NB4 (cell line): Measurements from ENCODE around the gene ARID2.

ENCODE experiments used
- DNase-seq: peaks from one replicate; pipeline ENCODE4 v3.0.0; 2010; ENCODE audit warnings: low read depth
- H3K4me3 ChIP-seq: one replicate; pipeline ENCODE4 v1.5.1; 2011; ENCODE audit warnings: mild to moderate bottlenecking, low read depth, low read length, moderate library complexity
- MYC ChIP-seq: IDR thresholded peaks from 2 replicates; pipeline ENCODE4 v1.6.1; 2011; ENCODE audit warnings: low read depth, low read length
- POLR2A ChIP-seq: IDR thresholded peaks from 2 replicates; pipeline ENCODE4 v1.6.1; 2011; ENCODE audit warnings: mild to moderate bottlenecking; ENCODE audit not compliant: insufficient read length; ENCODE audit errors: extremely low read depth
- TF ChIP-seq, protein P1 (sequence below): IDR thresholded peaks from 2 replicates; pipeline ENCODE4 v1.6.1; 2011; ENCODE audit warnings: low read depth, low read length
- TF ChIP-seq, protein P2 (sequence below): IDR thresholded peaks from one replicate; pipeline ENCODE4 v1.5.1; 2012; ENCODE audit warnings: low read depth, low read length

Gene ARID2

DNA sequence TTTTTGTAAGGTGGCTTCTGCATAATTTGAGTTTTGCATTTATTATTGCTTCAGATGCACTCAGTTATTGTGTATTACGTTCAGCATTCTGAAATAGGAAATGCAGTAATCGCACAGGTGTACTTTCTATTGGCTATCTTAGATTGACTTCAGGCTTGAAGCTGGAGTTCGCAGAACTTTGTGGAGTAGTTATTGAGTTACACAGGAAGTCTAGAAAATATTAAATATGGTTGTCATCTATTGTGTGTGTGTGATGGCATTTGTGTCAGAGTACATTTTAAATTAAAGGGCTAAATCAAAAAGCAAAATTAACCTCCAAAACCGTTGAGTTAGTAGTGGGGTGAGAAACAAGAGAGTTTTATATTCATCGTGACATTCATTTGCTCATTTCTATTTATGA, 2.7 kb downstream of the ARID2 start:
- TF ChIP-seq, protein P1, sequence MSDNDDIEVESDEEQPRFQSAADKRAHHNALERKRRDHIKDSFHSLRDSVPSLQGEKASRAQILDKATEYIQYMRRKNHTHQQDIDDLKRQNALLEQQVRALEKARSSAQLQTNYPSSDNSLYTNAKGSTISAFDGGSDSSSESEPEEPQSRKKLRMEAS = no peak
- TF ChIP-seq POLR2A (no peak), MYC (no peak)
- TF ChIP-seq, protein P2, sequence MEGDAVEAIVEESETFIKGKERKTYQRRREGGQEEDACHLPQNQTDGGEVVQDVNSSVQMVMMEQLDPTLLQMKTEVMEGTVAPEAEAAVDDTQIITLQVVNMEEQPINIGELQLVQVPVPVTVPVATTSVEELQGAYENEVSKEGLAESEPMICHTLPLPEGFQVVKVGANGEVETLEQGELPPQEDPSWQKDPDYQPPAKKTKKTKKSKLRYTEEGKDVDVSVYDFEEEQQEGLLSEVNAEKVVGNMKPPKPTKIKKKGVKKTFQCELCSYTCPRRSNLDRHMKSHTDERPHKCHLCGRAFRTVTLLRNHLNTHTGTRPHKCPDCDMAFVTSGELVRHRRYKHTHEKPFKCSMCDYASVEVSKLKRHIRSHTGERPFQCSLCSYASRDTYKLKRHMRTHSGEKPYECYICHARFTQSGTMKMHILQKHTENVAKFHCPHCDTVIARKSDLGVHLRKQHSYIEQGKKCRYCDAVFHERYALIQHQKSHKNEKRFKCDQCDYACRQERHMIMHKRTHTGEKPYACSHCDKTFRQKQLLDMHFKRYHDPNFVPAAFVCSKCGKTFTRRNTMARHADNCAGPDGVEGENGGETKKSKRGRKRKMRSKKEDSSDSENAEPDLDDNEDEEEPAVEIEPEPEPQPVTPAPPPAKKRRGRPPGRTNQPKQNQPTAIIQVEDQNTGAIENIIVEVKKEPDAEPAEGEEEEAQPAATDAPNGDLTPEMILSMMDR = no peak
- DNase-seq = peak; percentile 54
- H3K4me3 ChIP-seq = peak overlapping the region; percentile 91

DNA sequence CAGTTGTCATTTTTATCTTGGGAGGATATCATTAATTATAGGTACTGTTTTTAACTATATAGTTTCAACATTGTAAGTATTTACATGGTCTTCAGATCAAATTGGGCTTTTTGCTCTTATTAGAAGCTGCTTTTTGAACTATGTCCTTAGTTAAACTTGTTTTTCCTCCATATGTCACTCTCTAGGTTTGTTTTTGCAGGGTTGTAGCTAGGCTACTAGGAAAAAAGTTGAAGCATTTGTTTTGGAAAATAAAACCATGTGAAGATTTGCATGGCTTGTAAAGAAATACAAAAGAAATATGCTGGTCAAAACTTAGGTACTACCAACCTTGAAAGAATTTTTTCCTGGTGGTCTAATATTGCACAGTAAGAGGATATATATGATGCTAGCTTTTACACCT, 3.4 kb downstream of the ARID2 start:
- H3K4me3 ChIP-seq = peak overlapping the region; percentile 91
- TF ChIP-seq, protein P2 = no peak
- no peak for TF ChIP-seq MYC
- TF ChIP-seq POLR2A = no peak
- TF ChIP-seq, protein P1 = no peak
- no peak for DNase-seq

DNA sequence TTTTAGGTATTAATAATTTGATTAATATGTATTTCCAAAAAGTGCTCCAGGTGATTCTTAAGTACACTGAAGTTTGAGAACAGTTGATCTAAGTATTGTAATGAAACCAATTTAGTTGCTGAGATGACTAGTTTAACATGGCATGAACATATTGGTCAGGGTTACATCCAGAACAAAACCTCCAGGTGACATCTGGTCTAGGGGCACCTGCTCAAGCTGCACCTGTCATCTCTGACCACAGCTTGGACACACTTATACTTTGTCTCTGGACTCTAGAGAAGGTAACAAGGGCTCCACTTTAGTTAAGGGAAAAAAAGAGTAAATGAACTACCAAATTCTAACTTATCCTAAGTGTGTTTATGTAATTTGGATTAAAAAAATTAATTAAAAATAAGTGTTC, 8.1 kb downstream of the ARID2 start:
- H3K4me3 ChIP-seq = no peak overlapping the region
- TF ChIP-seq POLR2A (no peak), MYC (no peak)
- TF ChIP-seq, protein P1 = no peak
- TF ChIP-seq, protein P2 = no peak
- DNase-seq = no peak

DNA sequence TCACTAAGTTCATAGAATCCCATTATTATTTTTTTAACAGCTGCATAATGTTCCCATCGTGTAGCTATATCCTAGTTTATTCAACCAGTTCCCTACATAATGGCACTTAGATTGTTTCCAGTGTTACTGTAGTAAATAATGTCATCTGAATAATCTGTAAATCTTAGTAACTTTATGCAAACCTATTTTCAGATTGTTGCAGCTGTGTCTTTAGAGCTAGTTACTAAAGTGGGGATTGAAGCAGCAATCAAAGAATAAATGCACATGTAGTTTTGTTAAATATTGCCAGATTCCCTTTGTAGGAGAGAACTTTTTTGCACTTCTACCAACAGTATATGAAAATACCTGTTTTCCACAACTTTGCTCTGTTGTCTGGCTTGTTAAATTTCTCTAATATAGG, 13.1 kb downstream of the ARID2 start:
- TF ChIP-seq MYC = no peak
- TF ChIP-seq, protein P1 = no peak
- TF ChIP-seq, protein P2 = no peak
- TF ChIP-seq POLR2A = no peak
- DNase-seq = no peak
- no peak overlapping the region for H3K4me3 ChIP-seq

DNA sequence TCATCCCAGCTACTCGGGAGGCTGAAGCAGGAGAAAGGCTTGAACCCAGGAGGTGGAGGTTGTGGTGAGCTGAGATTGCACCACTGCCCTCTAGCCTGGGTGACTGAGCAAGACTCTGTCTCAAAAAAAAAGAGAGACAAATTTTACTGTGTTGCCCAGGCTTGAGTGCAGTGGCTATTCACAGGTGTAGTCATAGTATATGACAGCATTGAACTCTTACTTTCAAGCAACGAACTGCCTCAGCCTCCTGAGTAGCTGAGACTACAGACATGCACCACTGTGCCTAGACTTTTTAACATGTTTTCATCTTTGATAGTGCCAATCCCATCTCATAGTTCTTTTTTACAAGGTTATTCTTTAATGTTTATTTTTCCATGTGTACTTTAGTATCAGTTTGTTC, 13.7 kb downstream of the ARID2 start:
- TF ChIP-seq POLR2A (no peak), MYC (no peak)
- TF ChIP-seq, protein P2 = no peak
- TF ChIP-seq, protein P1 = no peak
- H3K4me3 ChIP-seq = no peak overlapping the region
- no peak for DNase-seq

DNA sequence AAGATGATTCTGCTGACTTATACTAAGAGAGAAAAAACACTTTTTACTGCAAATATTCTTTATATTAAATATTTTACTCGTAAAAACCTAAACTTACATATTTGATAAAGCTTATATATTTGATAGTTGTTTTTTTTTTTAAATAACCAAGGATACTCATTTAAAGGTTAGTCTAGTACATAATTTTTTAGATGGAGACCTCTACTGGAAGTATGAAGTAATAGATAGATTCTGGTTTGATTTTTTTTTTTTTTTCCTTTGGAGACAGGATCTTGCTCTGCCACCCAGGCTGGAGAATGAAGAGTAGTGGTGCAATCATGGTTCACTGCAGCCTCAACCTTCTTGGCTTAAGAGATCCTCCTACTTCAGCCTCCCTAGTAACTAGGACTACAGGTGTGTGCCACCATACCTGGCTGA, 16.4 kb downstream of the ARID2 start:
- no peak overlapping the region for H3K4me3 ChIP-seq
- TF ChIP-seq, protein P2 = no peak
- no peak for TF ChIP-seq POLR2A
- TF ChIP-seq MYC = no peak
- TF ChIP-seq, protein P1 = no peak
- peak; percentile 41 for DNase-seq
